Measurements from ENCODE around the gene SORBS2.

The SORBS2 gene

GRCh38 chr4:185644408-185644807 is 167.6 kb downstream of the SORBS2 start:
- no peak for DNase-seq (ENCODE audit: low read depth in 2 of 2)

- DNase-seq (ENCODE audit: low read depth in 2 of 2) = no peak
These were observed 169.1 kb downstream of the SORBS2 start for GRCh38 chr4:185642907-185643306.

- no peak for DNase-seq (ENCODE audit: low read depth in 2 of 2)
These were observed 171.0 kb downstream of the SORBS2 start for GRCh38 chr4:185640811-185641675.

- DNase-seq (ENCODE audit: low read depth in 2 of 2) = no peak
These were observed 173.3 kb downstream of the SORBS2 start for GRCh38 chr4:185638548-185639301.

GRCh38 chr4:185638093-185638492 is 173.9 kb downstream of the SORBS2 start:
- no peak for DNase-seq (ENCODE audit: low read depth in 2 of 2)

- no peak for DNase-seq (ENCODE audit: low read depth in 2 of 2)
These were observed 174.7 kb downstream of the SORBS2 start for GRCh38 chr4:185637163-185637875.

GRCh38 chr4:185634066-185634652 is 177.8 kb downstream of the SORBS2 start:
- DNase-seq (ENCODE audit: low read depth in 2 of 2) = peak in 1 of 2 donors; percentile 5

GRCh38 chr4:185626798-185627197 is 185.2 kb downstream of the SORBS2 start:
- DNase-seq (ENCODE audit: low read depth in 2 of 2) = no peak

GRCh38 chr4:185625503-185625902 is 186.5 kb downstream of the SORBS2 start:
- no peak for DNase-seq (ENCODE audit: low read depth in 2 of 2)

GRCh38 chr4:185624259-185624589 is 187.8 kb downstream of the SORBS2 start:
- no peak for DNase-seq (ENCODE audit: low read depth in 2 of 2)

- DNase-seq (ENCODE audit: low read depth in 2 of 2) = no peak
These were observed 188.3 kb downstream of the SORBS2 start for GRCh38 chr4:185623444-185624258.

GRCh38 chr4:185608185-185608584 is 203.8 kb downstream of the SORBS2 start:
- no peak for DNase-seq (ENCODE audit: low read depth in 2 of 2)

- no peak for DNase-seq (ENCODE audit: low read depth in 2 of 2)
These were observed 209.6 kb downstream of the SORBS2 start for GRCh38 chr4:185602397-185602796.

- no peak for DNase-seq (ENCODE audit: low read depth in 2 of 2)
These were observed 211.1 kb downstream of the SORBS2 start for GRCh38 chr4:185600801-185601434.

- DNase-seq (ENCODE audit: low read depth in 2 of 2) = no peak
These were observed 212.3 kb downstream of the SORBS2 start for GRCh38 chr4:185599553-185600243.

- DNase-seq (ENCODE audit: low read depth in 2 of 2) = no peak
These were observed 213.0 kb downstream of the SORBS2 start for GRCh38 chr4:185598846-185599552.

GRCh38 chr4:185597532-185598188 is 214.3 kb downstream of the SORBS2 start:
- peak; percentile 47 to 64 for DNase-seq (ENCODE audit: low read depth in 2 of 2)

GRCh38 chr4:185592845-185593488 is 219.0 kb downstream of the SORBS2 start:
- no peak for DNase-seq (ENCODE audit: low read depth in 2 of 2)

All from stimulated activated CD4-positive, alpha-beta T cell treated with anti-CD3 and anti-CD28 coated beads, Interleukin-4, amount 100 ng/mL, for 48 hours (primary cell).